ENCODE measurements around the gene GPR137B. TPM values are rescaled to one million over a fixed set of nuclear protein-coding genes. Genes with fewer than 3 reads are reported as not detected.

GPR137B gene
- total and polyA plus RNA-seq, 4 donors: 2.2 to 8.6 (median 5.3) TPM

DNA sequence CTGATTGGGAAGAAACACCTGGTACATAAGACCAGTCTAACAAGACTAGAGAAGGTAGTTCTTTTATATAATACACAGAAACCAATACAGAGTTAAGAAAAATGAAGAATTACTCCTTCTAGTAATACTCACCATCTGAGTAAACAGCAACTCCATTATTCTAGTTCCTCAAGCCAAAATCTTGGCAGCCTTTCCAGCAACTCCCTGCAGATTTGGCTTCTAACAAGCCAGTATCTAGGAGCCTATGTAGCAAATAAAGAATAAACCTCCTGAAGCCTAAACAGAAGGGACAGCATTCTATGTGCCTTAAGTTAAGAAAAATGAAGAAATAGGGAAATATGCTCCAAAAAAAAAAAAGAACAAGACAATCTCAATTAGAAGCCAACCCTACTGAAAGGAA is 114.9 kb downstream of the GPR137B start:
- no peak for DNase-seq (ENCODE audit: low spot score)
- H3K9me3 ChIP-seq (ENCODE audit: control insufficient read depth in 4 of 4, low read length in 3 of 4): peaks cover 0 to 5% (median 2%) of the 10 kb centered on the region in 4 donors
- H3K27me3 ChIP-seq (ENCODE audit: control insufficient read depth in 4 of 4, insufficient read depth in 4 of 4, low read length in 3 of 4): no peaks in the 10 kb centered on the region
- H3K36me3 ChIP-seq (ENCODE audit: control insufficient read depth in 4 of 4, insufficient read depth in 3 of 4, low read depth in 1 of 4, low read length in 3 of 4): peaks cover 0 to 4% (median 2%) of the 10 kb centered on the region in 4 donors
- H3K9ac ChIP-seq (ENCODE audit: low read depth in 1 of 2, low read length in 2 of 2): no peak overlapping the region
- no peaks in the 10 kb centered on the region for H3K4me1 ChIP-seq (ENCODE audit: control insufficient read depth in 4 of 4, insufficient read depth in 4 of 4, low read length in 3 of 4)
- H3K4me3 ChIP-seq (ENCODE audit: low read depth in 1 of 3, low read length in 3 of 3): no peak overlapping the region
- TF ChIP-seq EGR1 (IDR thresholded peaks at IDR 0.05; ENCODE audit: low read depth in 2 of 2) (no peak), RXRA (IDR thresholded peaks at IDR 0.05) (no peak), TAF1 (conservative IDR thresholded peaks at IDR 0.05) (no peak), GABPA (IDR thresholded peaks at IDR 0.05 in 1 of 2, conservative IDR thresholded peaks at IDR 0.05 in 1 of 2) (no peak), JUND (IDR thresholded peaks at IDR 0.05) (no peak), FOXA2 (IDR thresholded peaks at IDR 0.05) (no peak), NR2F2 (IDR thresholded peaks at IDR 0.05) (no peak), SP1 (IDR thresholded peaks at IDR 0.05) (no peak), FOXA1 (IDR thresholded peaks at IDR 0.05) (no peak), HNF4G (IDR thresholded peaks at IDR 0.05) (no peak), HNF4A (conservative IDR thresholded peaks at IDR 0.05) (no peak), RAD21 (IDR thresholded peaks at IDR 0.05) (no peak), YY1 (IDR thresholded peaks at IDR 0.05) (no peak)
- TF ChIP-seq, protein P1, sequence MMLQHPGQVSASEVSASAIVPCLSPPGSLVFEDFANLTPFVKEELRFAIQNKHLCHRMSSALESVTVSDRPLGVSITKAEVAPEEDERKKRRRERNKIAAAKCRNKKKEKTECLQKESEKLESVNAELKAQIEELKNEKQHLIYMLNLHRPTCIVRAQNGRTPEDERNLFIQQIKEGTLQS (IDR thresholded peaks at IDR 0.05): no peak
- TF ChIP-seq, protein P2, sequence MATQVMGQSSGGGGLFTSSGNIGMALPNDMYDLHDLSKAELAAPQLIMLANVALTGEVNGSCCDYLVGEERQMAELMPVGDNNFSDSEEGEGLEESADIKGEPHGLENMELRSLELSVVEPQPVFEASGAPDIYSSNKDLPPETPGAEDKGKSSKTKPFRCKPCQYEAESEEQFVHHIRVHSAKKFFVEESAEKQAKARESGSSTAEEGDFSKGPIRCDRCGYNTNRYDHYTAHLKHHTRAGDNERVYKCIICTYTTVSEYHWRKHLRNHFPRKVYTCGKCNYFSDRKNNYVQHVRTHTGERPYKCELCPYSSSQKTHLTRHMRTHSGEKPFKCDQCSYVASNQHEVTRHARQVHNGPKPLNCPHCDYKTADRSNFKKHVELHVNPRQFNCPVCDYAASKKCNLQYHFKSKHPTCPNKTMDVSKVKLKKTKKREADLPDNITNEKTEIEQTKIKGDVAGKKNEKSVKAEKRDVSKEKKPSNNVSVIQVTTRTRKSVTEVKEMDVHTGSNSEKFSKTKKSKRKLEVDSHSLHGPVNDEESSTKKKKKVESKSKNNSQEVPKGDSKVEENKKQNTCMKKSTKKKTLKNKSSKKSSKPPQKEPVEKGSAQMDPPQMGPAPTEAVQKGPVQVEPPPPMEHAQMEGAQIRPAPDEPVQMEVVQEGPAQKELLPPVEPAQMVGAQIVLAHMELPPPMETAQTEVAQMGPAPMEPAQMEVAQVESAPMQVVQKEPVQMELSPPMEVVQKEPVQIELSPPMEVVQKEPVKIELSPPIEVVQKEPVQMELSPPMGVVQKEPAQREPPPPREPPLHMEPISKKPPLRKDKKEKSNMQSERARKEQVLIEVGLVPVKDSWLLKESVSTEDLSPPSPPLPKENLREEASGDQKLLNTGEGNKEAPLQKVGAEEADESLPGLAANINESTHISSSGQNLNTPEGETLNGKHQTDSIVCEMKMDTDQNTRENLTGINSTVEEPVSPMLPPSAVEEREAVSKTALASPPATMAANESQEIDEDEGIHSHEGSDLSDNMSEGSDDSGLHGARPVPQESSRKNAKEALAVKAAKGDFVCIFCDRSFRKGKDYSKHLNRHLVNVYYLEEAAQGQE (IDR thresholded peaks at IDR 0.05): no peak
- TF ChIP-seq, protein P3, sequence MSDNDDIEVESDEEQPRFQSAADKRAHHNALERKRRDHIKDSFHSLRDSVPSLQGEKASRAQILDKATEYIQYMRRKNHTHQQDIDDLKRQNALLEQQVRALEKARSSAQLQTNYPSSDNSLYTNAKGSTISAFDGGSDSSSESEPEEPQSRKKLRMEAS (IDR thresholded peaks at IDR 0.05): no peak
- TF ChIP-seq, protein P4, sequence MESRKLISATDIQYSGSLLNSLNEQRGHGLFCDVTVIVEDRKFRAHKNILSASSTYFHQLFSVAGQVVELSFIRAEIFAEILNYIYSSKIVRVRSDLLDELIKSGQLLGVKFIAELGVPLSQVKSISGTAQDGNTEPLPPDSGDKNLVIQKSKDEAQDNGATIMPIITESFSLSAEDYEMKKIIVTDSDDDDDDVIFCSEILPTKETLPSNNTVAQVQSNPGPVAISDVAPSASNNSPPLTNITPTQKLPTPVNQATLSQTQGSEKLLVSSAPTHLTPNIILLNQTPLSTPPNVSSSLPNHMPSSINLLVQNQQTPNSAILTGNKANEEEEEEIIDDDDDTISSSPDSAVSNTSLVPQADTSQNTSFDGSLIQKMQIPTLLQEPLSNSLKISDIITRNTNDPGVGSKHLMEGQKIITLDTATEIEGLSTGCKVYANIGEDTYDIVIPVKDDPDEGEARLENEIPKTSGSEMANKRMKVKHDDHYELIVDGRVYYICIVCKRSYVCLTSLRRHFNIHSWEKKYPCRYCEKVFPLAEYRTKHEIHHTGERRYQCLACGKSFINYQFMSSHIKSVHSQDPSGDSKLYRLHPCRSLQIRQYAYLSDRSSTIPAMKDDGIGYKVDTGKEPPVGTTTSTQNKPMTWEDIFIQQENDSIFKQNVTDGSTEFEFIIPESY (IDR thresholded peaks at IDR 0.05): no peak
- TF ChIP-seq, protein P5, sequence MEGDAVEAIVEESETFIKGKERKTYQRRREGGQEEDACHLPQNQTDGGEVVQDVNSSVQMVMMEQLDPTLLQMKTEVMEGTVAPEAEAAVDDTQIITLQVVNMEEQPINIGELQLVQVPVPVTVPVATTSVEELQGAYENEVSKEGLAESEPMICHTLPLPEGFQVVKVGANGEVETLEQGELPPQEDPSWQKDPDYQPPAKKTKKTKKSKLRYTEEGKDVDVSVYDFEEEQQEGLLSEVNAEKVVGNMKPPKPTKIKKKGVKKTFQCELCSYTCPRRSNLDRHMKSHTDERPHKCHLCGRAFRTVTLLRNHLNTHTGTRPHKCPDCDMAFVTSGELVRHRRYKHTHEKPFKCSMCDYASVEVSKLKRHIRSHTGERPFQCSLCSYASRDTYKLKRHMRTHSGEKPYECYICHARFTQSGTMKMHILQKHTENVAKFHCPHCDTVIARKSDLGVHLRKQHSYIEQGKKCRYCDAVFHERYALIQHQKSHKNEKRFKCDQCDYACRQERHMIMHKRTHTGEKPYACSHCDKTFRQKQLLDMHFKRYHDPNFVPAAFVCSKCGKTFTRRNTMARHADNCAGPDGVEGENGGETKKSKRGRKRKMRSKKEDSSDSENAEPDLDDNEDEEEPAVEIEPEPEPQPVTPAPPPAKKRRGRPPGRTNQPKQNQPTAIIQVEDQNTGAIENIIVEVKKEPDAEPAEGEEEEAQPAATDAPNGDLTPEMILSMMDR (IDR thresholded peaks at IDR 0.05; ENCODE audit: low read depth, low read length, missing input control): no peak
- H3K27ac ChIP-seq (ENCODE audit: low read depth in 1 of 2, low read length in 2 of 2): no peak overlapping the region
